Measurements from ENCODE around the gene SEC11C.

SEC11C gene

GRCh38 chr18:59145055-59145454, 5.4 kb downstream of the SEC11C start:
- DNase-seq (ENCODE audit: low spot score), result no peak

DNA sequence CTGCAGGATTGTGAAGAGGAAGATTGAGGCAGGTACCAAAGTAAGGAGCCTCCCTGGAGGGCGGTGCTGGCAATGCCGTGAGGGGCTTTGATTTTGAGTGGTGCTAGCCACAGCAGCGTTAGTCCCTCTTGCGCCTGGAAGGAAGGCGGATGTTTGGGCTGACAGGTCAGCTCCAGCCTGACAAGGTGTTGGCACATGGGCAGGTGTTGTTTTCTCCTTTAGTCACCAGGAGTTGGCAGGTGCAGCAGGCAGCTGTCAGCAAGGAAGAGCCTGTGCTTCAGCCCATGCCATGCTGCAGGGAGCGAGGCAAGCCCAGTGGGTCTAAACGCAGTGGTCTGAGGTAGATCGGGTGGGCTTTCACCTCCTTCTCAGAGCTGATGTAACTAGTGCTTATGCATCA, 8.5 kb downstream of the SEC11C start:
- DNase-seq (ENCODE audit: low spot score), result no peak

- no peak for DNase-seq (ENCODE audit: low spot score)
Measured at GRCh38 chr18:59149007-59149406, 9.3 kb downstream of the SEC11C start.

DNA sequence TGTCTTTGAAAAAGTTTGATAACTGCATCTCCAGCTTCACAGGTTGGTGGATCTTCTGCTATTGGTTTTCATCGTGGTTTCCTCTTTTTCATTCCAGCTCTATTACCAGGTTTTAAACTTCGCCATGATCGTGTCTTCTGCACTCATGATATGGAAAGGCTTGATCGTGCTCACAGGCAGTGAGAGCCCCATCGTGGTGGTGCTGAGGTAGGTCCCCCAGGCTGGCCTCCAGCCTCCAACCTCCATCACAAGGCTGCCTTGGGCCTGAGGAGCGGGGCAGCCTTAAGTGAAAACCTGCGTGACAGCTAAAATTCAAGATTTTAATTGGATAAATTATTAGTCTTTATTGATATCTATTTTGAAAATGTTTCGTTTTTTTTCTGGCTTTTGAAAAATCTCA, 9.7 kb downstream of the SEC11C start:
- no peak for DNase-seq (ENCODE audit: low spot score)

DNA sequence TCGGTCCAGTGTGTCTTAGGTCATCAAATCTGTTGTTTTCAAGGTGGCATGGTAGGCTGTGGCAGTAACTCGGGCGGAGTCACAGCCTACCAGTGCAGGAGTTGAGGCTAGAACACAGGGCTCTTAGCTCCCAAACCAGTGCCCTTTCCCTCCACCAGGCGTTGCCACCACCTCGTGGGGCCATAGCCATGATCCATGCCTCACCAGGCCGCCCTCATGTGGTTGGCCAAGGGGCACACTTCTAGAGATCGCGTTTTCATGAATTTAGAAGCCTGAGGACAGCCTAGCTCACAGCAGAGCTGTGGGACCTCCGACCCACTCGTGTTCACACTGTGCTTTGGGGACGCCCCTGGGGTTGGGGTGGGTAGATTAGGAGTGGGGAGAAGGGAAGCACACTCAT, 10.6 kb downstream of the SEC11C start:
- no peak for DNase-seq (ENCODE audit: low spot score)

DNA sequence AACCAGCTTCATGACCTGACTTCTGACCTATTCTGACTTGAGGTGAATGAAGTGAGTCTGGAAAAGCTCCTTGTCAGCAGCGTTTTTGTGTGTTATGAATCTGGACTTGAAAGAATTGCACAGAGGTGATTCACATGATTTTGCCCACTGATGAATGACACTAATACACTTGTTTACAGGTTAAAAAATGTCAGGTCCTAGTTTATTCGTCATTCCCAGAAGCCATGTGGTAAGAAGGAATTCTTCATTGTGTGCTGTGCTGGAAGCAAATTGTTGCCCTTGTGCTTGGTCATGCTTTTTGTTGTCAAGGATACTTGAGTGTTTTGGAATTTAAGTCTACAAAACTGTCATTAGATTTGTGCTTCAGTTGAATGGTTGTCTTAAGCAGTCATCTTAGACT, 15.5 kb downstream of the SEC11C start:
- DNase-seq (ENCODE audit: low spot score), result no peak

- DNase-seq (ENCODE audit: low spot score), result no peak
Measured at GRCh38 chr18:59156316-59156715, 16.6 kb downstream of the SEC11C start.

GRCh38 chr18:59159265-59159664, 19.6 kb downstream of the SEC11C start:
- no peak for DNase-seq (ENCODE audit: low spot score)

DNA sequence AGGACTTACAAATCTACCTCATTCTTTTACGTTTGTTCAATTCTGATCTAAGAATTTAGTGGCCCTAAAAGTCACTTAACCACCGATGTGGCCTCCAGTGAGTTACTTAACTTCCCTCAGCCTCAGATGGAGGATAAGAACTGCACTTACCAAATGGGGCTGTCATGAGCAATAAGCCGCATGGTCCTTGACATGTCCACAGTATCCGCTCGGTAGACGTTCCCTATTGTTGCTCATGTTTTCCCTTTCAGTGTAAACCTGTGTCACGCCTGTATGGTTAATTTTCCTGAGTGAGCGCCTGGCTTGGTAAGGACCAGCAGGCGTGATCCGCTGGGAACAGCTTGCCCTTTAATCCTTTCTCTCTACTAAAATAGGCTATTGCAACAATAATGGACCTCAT, 20.3 kb downstream of the SEC11C start:
- no peak for DNase-seq (ENCODE audit: low spot score)

- no peak for DNase-seq (ENCODE audit: low spot score)
Measured at GRCh38 chr18:59172664-59173249, 33.1 kb downstream of the SEC11C start.

DNA sequence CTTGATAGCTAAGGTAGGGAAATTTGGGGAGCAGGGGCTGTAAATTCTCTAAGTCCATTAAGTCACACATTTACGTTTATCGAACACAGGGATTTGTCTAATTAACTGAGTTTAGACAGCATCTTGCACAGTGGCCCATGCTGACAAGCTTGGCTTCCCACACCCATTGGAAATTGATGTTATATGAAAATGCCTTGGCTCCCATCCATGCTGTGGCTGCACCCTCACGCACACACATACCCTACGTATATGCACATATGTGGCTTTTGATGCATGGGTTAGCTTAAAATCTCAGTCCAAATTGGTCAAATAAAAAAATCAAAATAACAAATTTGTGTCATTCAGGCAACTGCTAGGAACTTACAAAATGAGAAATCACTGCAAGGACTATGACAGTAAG, 37.8 kb downstream of the SEC11C start:
- no peak for DNase-seq (ENCODE audit: low spot score)

- no peak for DNase-seq (ENCODE audit: low spot score)
Measured at GRCh38 chr18:59180150-59180845, 40.6 kb downstream of the SEC11C start.

GRCh38 chr18:59182673-59183072, 43.0 kb downstream of the SEC11C start:
- DNase-seq (ENCODE audit: low spot score), result no peak

GRCh38 chr18:59189008-59189407, 49.3 kb downstream of the SEC11C start:
- DNase-seq (ENCODE audit: low spot score), result no peak

DNA sequence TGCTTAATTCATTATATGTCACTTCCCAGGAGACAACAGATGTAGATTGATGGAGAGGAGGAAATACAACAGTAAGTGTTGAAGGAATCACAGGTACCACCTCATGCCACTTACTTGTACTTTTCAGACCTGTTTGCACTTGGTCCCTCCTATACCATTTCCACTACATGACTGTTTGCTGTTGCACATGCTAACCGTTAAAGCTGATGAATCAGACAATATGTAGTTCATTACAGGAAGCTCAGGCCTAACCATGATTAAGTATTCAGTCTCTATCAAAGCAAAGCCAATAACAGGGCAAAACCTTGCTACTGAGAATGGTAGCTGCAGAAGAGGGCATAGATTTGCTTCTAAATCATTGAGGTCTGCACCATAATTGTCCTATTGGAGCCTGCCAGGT, 50.1 kb downstream of the SEC11C start:
- no peak for DNase-seq (ENCODE audit: low spot score)

- no peak for DNase-seq (ENCODE audit: low spot score)
Measured at GRCh38 chr18:59196161-59196725, 56.6 kb downstream of the SEC11C start.

DNA sequence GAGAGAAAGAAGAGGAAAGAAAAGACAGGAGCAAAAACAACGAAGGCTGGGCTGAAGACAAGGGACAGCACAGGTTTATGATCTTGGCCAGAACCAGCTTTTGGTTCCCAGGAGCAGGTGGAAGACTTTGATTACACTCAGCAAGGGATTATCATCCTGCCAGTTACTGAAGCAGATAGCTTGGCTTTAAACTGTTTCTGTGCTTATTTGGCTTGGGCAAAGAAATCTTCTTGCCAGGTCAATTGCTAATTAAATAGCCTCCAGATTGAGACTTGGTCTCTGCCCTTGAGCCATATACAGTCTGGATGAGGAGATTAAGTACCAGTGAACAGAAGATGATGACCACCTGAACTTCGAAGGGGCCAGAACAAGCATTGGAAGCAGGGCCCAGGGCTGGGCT, 58.0 kb downstream of the SEC11C start:
- DNase-seq (ENCODE audit: low spot score), result no peak

GRCh38 chr18:59198215-59198614, 58.5 kb downstream of the SEC11C start:
- no peak for DNase-seq (ENCODE audit: low spot score)

DNA sequence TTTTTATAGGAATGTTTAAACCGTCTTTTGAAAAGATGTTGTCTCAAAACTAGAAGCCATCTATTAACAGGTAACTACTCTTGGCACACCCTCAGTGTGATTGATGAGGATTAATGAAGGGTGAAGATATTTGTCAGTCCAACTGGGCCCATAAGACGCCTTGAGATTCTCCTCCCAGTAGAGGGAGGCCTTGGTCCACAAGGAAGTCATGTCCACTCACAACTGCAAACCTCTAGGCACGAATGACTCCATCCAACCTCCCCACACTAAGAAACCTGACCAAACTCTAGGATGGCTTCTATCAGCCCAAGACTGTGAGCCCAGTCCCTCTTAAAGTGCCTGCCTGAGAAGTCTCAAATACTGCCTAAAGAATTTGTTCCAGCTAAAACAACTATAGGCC, 61.1 kb downstream of the SEC11C start:
- DNase-seq (ENCODE audit: low spot score), result no peak

- no peak for DNase-seq (ENCODE audit: low spot score)
Measured at GRCh38 chr18:59202258-59202820, 62.7 kb downstream of the SEC11C start.

- DNase-seq (ENCODE audit: low spot score), result no peak
Measured at GRCh38 chr18:59207506-59207905, 67.8 kb downstream of the SEC11C start.
